C4-2B (cell line): ENCODE measurements around the gene NHLRC1.

ENCODE experiments used
- CTCF ChIP-seq: fragments of 450-650 bp; conservative IDR thresholded peaks from 2 replicates; pipeline ENCODE4 v1.5.1; 2017; ENCODE audit warnings: mild to moderate bottlenecking
- ZFX ChIP-seq: fragments of 450-650 bp; IDR thresholded peaks from 2 replicates; pipeline ENCODE4 v1.6.1; 2017

GRCh38 chr6:18151801-18152200 lies 29.3 kb upstream of the NHLRC1 start:
- TF ChIP-seq CTCF (no peak), ZFX (no peak)
